ENCODE measurements around the gene OPN1SW.

The OPN1SW gene

GRCh38 chr7:128724743-128725142, 50.9 kb downstream of the OPN1SW start:
- H3K9me2 ChIP-seq (replicated peaks; ENCODE audit: low read depth, low read length): no peaks in the 10 kb centered on the region
- no peaks in the 10 kb centered on the region for H3K79me2 ChIP-seq (ENCODE audit: insufficient read depth, low read length)
- H3K27me3 ChIP-seq (ENCODE audit: insufficient read depth, low read length, poor library complexity, severe bottlenecking): no peaks in the 10 kb centered on the region
- no peaks in the 10 kb centered on the region for H3K4me1 ChIP-seq (ENCODE audit: insufficient read depth, low read length, poor library complexity, severe bottlenecking)
- no peaks in the 10 kb centered on the region for H3F3A ChIP-seq (ENCODE audit: low read depth)
- no peak for TF ChIP-seq EZH2phosphoT487 (IDR thresholded peaks at IDR 0.05; ENCODE audit: borderline replicate concordance)
- TF ChIP-seq CTCF (conservative IDR thresholded peaks at IDR 0.05; ENCODE audit: low read length): no peak
- no peaks in the 10 kb centered on the region for H4K20me1 ChIP-seq (ENCODE audit: insufficient read depth, low read length, poor library complexity, severe bottlenecking)
- H3K4me2 ChIP-seq (ENCODE audit: low read depth, low read length, poor library complexity, severe bottlenecking): no peak overlapping the region
- H3K9ac ChIP-seq (ENCODE audit: low read depth, low read length, poor library complexity, severe bottlenecking): no peak overlapping the region
- no peak overlapping the region for H3K4me3 ChIP-seq (ENCODE audit: low read length, poor library complexity, severe bottlenecking)
- no peak overlapping the region for H2AFZ ChIP-seq (ENCODE audit: low read length)
- H3K9me3 ChIP-seq (ENCODE audit: insufficient read depth, low read depth, low read length): no peaks in the 10 kb centered on the region
- no peaks in the 10 kb centered on the region for H3K36me3 ChIP-seq (ENCODE audit: insufficient read depth, low read length)
